H1 (cell line): Measurements from ENCODE around the gene FLT4. TPM values are rescaled to one million over a fixed set of nuclear protein-coding genes. Genes with fewer than 3 reads are reported as not detected.

Source experiments
- CBX5 ChIP-seq: fragments of 300-800, 300-1000 bp; sonication (generic); IDR thresholded peaks from 2 replicates; pipeline ENCODE4 v1.7.1; 2016; ENCODE audit warnings: antibody characterized with exemption, low read length, low read depth
- CBX8 ChIP-seq: fragments of 300-800, 300-1000 bp; sonication (generic); IDR thresholded peaks from 2 replicates; pipeline ENCODE4 v1.7.1; 2016; ENCODE audit warnings: low read depth, low read length, borderline replicate concordance
- CHD1 ChIP-seq: IDR thresholded peaks from 2 replicates; pipeline ENCODE4 v1.6.1; 2012; ENCODE audit warnings: low read depth, low read length, improper control_type of control experiment
- CHD2 ChIP-seq: IDR thresholded peaks from 2 replicates; pipeline ENCODE4 v1.6.1; 2012; ENCODE audit warnings: low read length, improper control_type of control experiment
- HDAC6 ChIP-seq: IDR thresholded peaks from one replicate; pipeline ENCODE4 v1.7.1; 2012; ENCODE audit warnings: low read depth, mild to moderate bottlenecking, inconsistent platforms, low read length, moderate library complexity
- JUND ChIP-seq: IDR thresholded peaks from 2 replicates; pipeline ENCODE4 v1.6.1; 2011; ENCODE audit warnings: mild to moderate bottlenecking, improper control_type of control experiment, low read length
- KDM1A ChIP-seq: fragments of 200-600, 300-600 bp; sonication (generic); IDR thresholded peaks from 2 replicates; pipeline ENCODE4 v1.7.1; 2016; ENCODE audit warnings: mild to moderate bottlenecking, low read length, borderline replicate concordance
- MAFK ChIP-seq: IDR thresholded peaks from 2 replicates; pipeline ENCODE4 v1.6.1; 2012; ENCODE audit warnings: low read depth, mild to moderate bottlenecking, improper control_type of control experiment, low read length
- MAX ChIP-seq: IDR thresholded peaks from 2 replicates; pipeline ENCODE4 v1.6.1; 2012; ENCODE audit warnings: inconsistent platforms
- NANOG ChIP-seq: IDR thresholded peaks from 2 replicates; pipeline ENCODE4 v1.6.1; 2011; ENCODE audit warnings: low read length, low read depth, mild to moderate bottlenecking, inconsistent platforms; ENCODE audit not compliant: insufficient read depth, poor library complexity, severe bottlenecking
- POLR2AphosphoS5 ChIP-seq: IDR thresholded peaks from 2 replicates; pipeline ENCODE4 v1.6.1; 2011; ENCODE audit warnings: low read depth, low read length
- RNF2 ChIP-seq: fragments of 200-900, 300-1000 bp; sonication (generic); IDR thresholded peaks from 2 replicates; pipeline ENCODE4 v1.7.1; 2016; ENCODE audit warnings: borderline replicate concordance, low read depth, mild to moderate bottlenecking, antibody characterized with exemption, low read length; ENCODE audit not compliant: poor library complexity, severe bottlenecking; ENCODE audit errors: missing control alignments
- SAP30 ChIP-seq: fragments of 300-600 bp; sonication (generic); IDR thresholded peaks from 2 replicates; pipeline ENCODE4 v1.7.1; 2012; ENCODE audit warnings: low read length, moderate library complexity, mild to moderate bottlenecking, inconsistent platforms; ENCODE audit not compliant: insufficient read depth, insufficient replicate concordance
- SP2 ChIP-seq: IDR thresholded peaks from 2 replicates; pipeline ENCODE4 v1.6.1; 2012; ENCODE audit warnings: mild to moderate bottlenecking, low read length, inconsistent platforms
- TAF1 ChIP-seq: IDR thresholded peaks from 2 replicates; pipeline ENCODE4 v1.6.1; 2011; ENCODE audit warnings: mild to moderate bottlenecking, low read depth, low read length
- TAF7 ChIP-seq: optimal IDR thresholded peaks from 2 replicates; pipeline ENCODE3; 2011; ENCODE audit warnings: low read depth, mild to moderate bottlenecking, inconsistent platforms, low read length, moderate library complexity, borderline replicate concordance
- TBP ChIP-seq: IDR thresholded peaks from 2 replicates; pipeline ENCODE4 v1.6.1; 2011; ENCODE audit warnings: low read depth, low read length, improper control_type of control experiment
- ZNF274 ChIP-seq: IDR thresholded peaks from 2 replicates; pipeline ENCODE4 v1.7.0; 2012; ENCODE audit warnings: low read length, borderline replicate concordance; ENCODE audit errors: extremely low read depth
- polyA plus RNA-seq, 7 experiments: library from polyadenylated mRNA; depleted of rRNA in 3 of 7; stranded (reverse) in 5 of 7; unstranded in 2 of 7; fragments of >200 nt in 5 of 7; fragments of 200-250 nt in 2 of 7; gene quantifications; 1 replicate in 5 of 7; 2 replicates in 1 of 7; 4 replicates in 1 of 7; pipeline versions ENCODE4 v1.2.1 to v1.2.3, GENCODE V29; 2011 to 2013; ENCODE audit warnings: missing spikeins in 2 of 7, mixed read lengths in 2 of 7
- total RNA-seq: library from RNA; stranded (reverse); fragmentation: NEBNext Ultra II Directional; extraction: Animal tissue kit (Norgen Biotek cat#: 25700); gene quantifications from 2 replicates; pipeline ENCODE4 v1.2.1, GENCODE V29; 2021
- TF ChIP-seq, protein P1 (sequence below), 3 experiments: IDR thresholded peaks; 1 replicate in 2 of 3; 2 replicates in 1 of 3; pipeline versions ENCODE4 v1.5.1 to v1.6.1; 2011; ENCODE audit warnings: low read length in 3 of 3, mild to moderate bottlenecking in 3 of 3, inconsistent platforms in 2 of 3, low read depth in 1 of 3, moderate library complexity in 1 of 3; ENCODE audit not compliant: insufficient read depth in 1 of 3; ENCODE audit errors: control extremely low read depth in 1 of 3
- TF ChIP-seq, protein P2 (sequence below): IDR thresholded peaks from 2 replicates; pipeline ENCODE4 v1.6.1; 2011; ENCODE audit warnings: low read length, improper control_type of control experiment

FLT4 gene
- total and polyA plus RNA-seq, 2 of the 8 experiments (the other 6 are each of a cell fraction or from before 2014, with no cell fraction given) = 6.5 to 7.7 TPM

GRCh38 chr5:180618829-180619562, 30.4 kb downstream of the FLT4 start (continued):
- no peak for TF ChIP-seq ZNF274
- TF ChIP-seq MAFK = no peak
- no peak for TF ChIP-seq SP2
- peak; percentile 57 for TF ChIP-seq TAF7
- no peak for TF ChIP-seq NANOG
- no peak for TF ChIP-seq CBX5
- no peak for TF ChIP-seq SAP30
- TF ChIP-seq HDAC6 = no peak
- TF ChIP-seq CHD1 = no peak
- no peak for TF ChIP-seq TBP
- no peak for TF ChIP-seq JUND
- TF ChIP-seq, protein P1, sequence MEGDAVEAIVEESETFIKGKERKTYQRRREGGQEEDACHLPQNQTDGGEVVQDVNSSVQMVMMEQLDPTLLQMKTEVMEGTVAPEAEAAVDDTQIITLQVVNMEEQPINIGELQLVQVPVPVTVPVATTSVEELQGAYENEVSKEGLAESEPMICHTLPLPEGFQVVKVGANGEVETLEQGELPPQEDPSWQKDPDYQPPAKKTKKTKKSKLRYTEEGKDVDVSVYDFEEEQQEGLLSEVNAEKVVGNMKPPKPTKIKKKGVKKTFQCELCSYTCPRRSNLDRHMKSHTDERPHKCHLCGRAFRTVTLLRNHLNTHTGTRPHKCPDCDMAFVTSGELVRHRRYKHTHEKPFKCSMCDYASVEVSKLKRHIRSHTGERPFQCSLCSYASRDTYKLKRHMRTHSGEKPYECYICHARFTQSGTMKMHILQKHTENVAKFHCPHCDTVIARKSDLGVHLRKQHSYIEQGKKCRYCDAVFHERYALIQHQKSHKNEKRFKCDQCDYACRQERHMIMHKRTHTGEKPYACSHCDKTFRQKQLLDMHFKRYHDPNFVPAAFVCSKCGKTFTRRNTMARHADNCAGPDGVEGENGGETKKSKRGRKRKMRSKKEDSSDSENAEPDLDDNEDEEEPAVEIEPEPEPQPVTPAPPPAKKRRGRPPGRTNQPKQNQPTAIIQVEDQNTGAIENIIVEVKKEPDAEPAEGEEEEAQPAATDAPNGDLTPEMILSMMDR (IDR thresholded peaks at IDR 0.05; ENCODE audit: control extremely low read depth in 1 of 3, insufficient read depth in 1 of 3, low read depth in 1 of 3, low read length in 3 of 3) = peak in 2 of 3 experiments; percentile 64 to 69; a peak in 3 of 4 replicates
- no peak for TF ChIP-seq CBX8
- TF ChIP-seq CHD2 = no peak
- no peak for TF ChIP-seq RNF2
- no peak; the same call in 1 of the 2 replicates for TF ChIP-seq TAF1
- peak; percentile 44; the same call in 1 of the 2 replicates for TF ChIP-seq POLR2AphosphoS5
- TF ChIP-seq, protein P2, sequence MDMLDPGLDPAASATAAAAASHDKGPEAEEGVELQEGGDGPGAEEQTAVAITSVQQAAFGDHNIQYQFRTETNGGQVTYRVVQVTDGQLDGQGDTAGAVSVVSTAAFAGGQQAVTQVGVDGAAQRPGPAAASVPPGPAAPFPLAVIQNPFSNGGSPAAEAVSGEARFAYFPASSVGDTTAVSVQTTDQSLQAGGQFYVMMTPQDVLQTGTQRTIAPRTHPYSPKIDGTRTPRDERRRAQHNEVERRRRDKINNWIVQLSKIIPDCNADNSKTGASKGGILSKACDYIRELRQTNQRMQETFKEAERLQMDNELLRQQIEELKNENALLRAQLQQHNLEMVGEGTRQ = no peak
- 0 out of 2 replicates have a peak, but pooled peaks have one; percentile 59 for TF ChIP-seq MAX
- no peak for TF ChIP-seq KDM1A
